Activated B cell treated with CpG ODN at 0.5 μM for 24 hours (primary cell): ENCODE data around the gene ITGB6. TPM values are rescaled to one million over a fixed set of nuclear protein-coding genes. Genes with fewer than 3 reads are reported as not detected.

Experiments
- ATAC-seq: fragments of 200-7000 bp; cut with Tn5 transposase; one replicate; pipeline ENCODE4 v1.10.0; 2021; ENCODE audit warnings: low read depth, mild to moderate bottlenecking, moderate library complexity
- CTCF ChIA-PET: fragments of 350-600 bp; sonication (Branson Sonifier 250); formaldehyde crosslinking; loops from one replicate; lab custom pipeline; 2021; ENCODE audit warnings: antibody characterized with exemption; lab: Charles Lee
- POLR2A ChIA-PET: fragments of 350-600 bp; sonication (Branson Sonifier 250); formaldehyde crosslinking; loops from one replicate; lab custom pipeline; 2021; ENCODE audit warnings: antibody characterized with exemption; lab: Charles Lee
- DNase-seq: peaks from one replicate; pipeline ENCODE4 v3.0.0; 2022
- H3K27ac Mint-ChIP-seq: one replicate; pipeline ENCODE4 v1.8.0; 2020; ENCODE audit warnings: mixed read lengths
- H3K27me3 Mint-ChIP-seq: one replicate; pipeline ENCODE4 v1.8.0; 2021; ENCODE audit warnings: mixed read lengths
- H3K36me3 Mint-ChIP-seq: one replicate; pipeline ENCODE4 v1.8.0; 2021; ENCODE audit warnings: low read depth, mixed read lengths
- H3K4me1 Mint-ChIP-seq: one replicate; pipeline ENCODE4 v1.8.0; 2021; ENCODE audit warnings: mixed read lengths
- H3K4me3 Mint-ChIP-seq: one replicate; pipeline ENCODE4 v1.8.0; 2020; ENCODE audit warnings: mild to moderate bottlenecking, mixed read lengths
- H3K9me3 Mint-ChIP-seq: one replicate; pipeline ENCODE4 v1.8.0; 2020; ENCODE audit warnings: mixed read lengths
- intact Hi-C: fragments of 100-400 bp; cut with micrococcal nuclease; formaldehyde crosslinking; loops from one replicate; pipeline ENCODE4 v1.15.1; 2024
- total RNA-seq: library from RNA; stranded (reverse); gene quantifications from 2 replicates; pipeline ENCODE4 v1.2.3, GENCODE V29; 2022
- TF ChIP-seq, protein P1 (sequence below): fragments of 200-600 bp; IDR thresholded peaks from one replicate; pipeline ENCODE4 v1.8.0; 2022; ENCODE audit warnings: antibody characterized with exemption, mild to moderate bottlenecking

ITGB6 gene
- total RNA-seq, 1 donor from 2014 or later, result not detected

DNA sequence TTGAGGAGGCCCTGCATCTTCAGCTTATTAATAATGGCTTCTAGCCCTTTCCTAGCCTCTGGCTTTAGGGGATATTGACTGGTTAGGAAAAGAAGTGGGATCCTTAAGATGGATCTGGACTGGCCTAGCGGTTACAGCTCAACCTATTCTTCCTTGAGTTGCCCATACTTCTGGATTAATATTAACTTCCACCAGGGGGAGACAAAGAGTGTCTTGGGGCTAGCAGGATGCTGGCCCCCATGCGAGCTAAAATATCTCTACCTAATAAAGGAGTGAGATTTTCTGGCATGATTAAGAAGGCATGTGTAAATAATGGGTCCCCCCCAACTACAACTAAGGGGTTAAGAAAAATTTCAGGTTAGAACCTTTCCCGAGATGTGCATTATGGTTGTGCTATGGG, 114.4 kb downstream of the ITGB6 start:
- H3K4me1 Mint-ChIP-seq, result no peaks in the 10 kb centered on the region
- H3K27me3 Mint-ChIP-seq, result peaks cover 2% of the 10 kb centered on the region
- H3K36me3 Mint-ChIP-seq, result peaks cover 6% of the 10 kb centered on the region
- CTCF ChIA-PET, result interaction anchor here (0.6 kb wide), 1 partner anchor 909 kb away, joined by 3 read pairs; no protein-coding TSS in a partner anchor
- POLR2A ChIA-PET, result no interaction called here
- H3K4me3 Mint-ChIP-seq, result no peak overlapping the region
- H3K9me3 Mint-ChIP-seq, result peaks cover 40% of the 10 kb centered on the region
- no peak overlapping the region for H3K27ac Mint-ChIP-seq
- intact Hi-C loops, result no loop called here
- DNase-seq, result no peak
- ATAC-seq, result no peak
- TF ChIP-seq, protein P1, sequence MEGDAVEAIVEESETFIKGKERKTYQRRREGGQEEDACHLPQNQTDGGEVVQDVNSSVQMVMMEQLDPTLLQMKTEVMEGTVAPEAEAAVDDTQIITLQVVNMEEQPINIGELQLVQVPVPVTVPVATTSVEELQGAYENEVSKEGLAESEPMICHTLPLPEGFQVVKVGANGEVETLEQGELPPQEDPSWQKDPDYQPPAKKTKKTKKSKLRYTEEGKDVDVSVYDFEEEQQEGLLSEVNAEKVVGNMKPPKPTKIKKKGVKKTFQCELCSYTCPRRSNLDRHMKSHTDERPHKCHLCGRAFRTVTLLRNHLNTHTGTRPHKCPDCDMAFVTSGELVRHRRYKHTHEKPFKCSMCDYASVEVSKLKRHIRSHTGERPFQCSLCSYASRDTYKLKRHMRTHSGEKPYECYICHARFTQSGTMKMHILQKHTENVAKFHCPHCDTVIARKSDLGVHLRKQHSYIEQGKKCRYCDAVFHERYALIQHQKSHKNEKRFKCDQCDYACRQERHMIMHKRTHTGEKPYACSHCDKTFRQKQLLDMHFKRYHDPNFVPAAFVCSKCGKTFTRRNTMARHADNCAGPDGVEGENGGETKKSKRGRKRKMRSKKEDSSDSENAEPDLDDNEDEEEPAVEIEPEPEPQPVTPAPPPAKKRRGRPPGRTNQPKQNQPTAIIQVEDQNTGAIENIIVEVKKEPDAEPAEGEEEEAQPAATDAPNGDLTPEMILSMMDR, result no peak

DNA sequence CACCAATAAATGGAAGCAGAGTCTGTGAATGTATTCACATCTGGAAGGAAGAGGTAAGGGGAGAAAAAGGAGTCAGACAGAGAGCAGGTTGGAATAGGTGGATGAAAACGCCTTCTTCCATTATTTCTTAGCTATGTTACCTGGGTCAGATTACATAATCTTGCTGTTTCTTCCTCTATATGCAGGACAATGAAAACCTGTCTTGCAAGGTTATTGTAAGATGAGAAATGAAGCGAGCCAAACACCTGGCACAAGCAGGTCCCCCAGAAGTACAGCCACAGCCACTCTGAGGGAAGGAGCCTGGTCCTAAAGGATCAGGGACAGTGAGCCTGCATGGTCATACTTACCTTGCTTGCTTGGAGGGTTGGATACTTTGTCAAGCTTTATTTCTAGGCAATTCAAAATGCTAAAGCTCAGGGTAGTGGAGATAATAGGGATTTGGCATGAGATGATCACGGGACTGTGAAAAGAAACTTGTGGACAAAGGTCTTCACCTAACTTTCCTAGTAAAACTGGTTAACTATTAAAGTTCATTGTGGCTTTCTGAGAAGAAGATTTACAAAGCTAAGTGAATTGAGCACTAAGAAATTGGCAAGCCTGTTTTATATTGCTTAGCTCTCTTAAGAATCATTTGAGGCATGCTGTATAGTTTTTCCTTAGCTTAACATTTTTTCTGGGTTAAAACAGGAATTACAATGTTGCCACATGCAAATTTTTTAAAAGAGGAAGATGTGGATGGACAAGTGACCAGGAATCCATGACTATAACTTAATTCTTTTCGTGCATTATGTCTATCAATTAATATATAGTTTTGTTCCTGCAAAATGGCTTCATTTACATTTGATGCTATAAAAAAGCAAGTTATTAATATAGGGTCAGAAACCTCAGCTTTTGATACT, 121.9 kb downstream of the ITGB6 start:
- POLR2A ChIA-PET, result no interaction called here
- no peak overlapping the region for H3K4me3 Mint-ChIP-seq
- H3K27me3 Mint-ChIP-seq, result peaks cover 2% of the 10 kb centered on the region
- H3K36me3 Mint-ChIP-seq, result no peaks in the 10 kb centered on the region
- no peak overlapping the region for H3K27ac Mint-ChIP-seq
- ATAC-seq, result no peak
- DNase-seq, result no peak
- TF ChIP-seq, protein P1, result no peak
- intact Hi-C loops, result no loop called here
- peaks cover 6% of the 10 kb centered on the region for H3K9me3 Mint-ChIP-seq
- CTCF ChIA-PET, result no interaction called here
- H3K4me1 Mint-ChIP-seq, result no peaks in the 10 kb centered on the region

DNA sequence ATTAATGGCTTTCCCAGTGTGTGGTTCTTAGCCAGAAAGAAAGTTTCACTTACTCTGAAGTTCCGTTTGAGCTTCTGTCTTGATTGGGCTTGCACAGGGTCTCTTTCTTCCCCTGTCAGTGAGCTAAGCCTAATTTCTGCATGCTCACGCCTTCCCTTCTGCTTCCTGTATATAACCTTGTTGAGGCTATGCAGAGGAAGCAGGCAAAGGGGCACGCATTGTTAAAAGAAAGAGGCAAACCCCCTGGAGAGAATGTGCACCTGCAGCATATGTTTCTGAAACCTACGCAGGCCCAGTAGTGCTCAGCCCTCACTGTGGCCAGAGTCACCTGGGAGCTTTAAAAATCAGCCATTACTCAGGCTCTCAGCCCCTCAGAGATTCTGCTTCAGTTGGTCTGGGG, 123.2 kb downstream of the ITGB6 start:
- H3K9me3 Mint-ChIP-seq, result peaks cover 2% of the 10 kb centered on the region
- peaks cover 2% of the 10 kb centered on the region for H3K27me3 Mint-ChIP-seq
- no peaks in the 10 kb centered on the region for H3K4me1 Mint-ChIP-seq
- ATAC-seq (no peak), DNase-seq (no peak)
- H3K4me3 Mint-ChIP-seq, result no peak overlapping the region
- no peak overlapping the region for H3K27ac Mint-ChIP-seq
- POLR2A ChIA-PET, result no interaction called here
- TF ChIP-seq, protein P1, result no peak
- H3K36me3 Mint-ChIP-seq, result no peaks in the 10 kb centered on the region
- intact Hi-C loops, result no loop called here
- CTCF ChIA-PET, result no interaction called here

DNA sequence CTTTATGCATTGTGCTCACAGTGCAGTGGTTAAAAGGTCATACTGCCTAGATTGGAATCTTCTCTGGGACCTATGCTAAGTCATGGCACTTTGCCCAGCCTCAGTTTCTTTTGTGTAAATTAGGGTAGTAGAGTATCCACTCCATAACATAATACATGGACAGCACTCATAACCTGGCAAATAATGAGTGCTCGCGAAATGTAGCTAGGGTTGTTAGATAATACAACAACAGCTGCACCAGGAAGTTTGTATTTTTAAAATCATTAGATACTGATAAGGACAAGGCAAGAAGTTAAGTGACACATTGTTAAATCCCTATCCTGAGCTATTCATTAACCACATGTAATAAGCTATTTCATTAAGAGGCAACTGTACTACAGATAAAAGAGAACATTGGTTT, 123.8 kb downstream of the ITGB6 start:
- H3K4me1 Mint-ChIP-seq, result no peaks in the 10 kb centered on the region
- H3K4me3 Mint-ChIP-seq, result no peak overlapping the region
- H3K9me3 Mint-ChIP-seq, result peaks cover 2% of the 10 kb centered on the region
- CTCF ChIA-PET, result no interaction called here
- DNase-seq, result no peak
- no peaks in the 10 kb centered on the region for H3K36me3 Mint-ChIP-seq
- no peak overlapping the region for H3K27ac Mint-ChIP-seq
- POLR2A ChIA-PET, result no interaction called here
- H3K27me3 Mint-ChIP-seq, result peaks cover 2% of the 10 kb centered on the region
- TF ChIP-seq, protein P1, result no peak
- intact Hi-C loops, result no loop called here
- ATAC-seq, result no peak

DNA sequence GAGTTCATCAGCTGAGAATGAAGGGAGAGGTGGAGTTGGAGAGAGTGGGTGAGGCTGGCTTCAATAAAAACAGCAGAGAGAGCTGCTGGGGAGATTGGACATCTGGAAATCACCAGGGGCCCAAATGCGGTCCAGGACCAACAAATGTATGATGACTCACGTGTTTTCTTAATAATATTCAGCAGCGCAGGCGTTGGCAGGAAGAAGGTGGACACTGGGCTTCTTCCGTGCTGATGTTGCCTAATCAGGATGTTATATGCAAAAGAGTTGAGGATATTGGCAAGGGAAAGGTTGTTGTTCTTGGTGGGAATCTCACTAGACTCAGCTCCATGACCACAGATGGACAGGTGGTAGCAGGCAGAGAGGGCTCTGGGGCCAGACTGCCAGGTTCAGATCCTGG, 124.9 kb downstream of the ITGB6 start:
- Mint-ChIP-seq H3K27ac (no peak overlapping the region), H3K4me1 (no peaks in the 10 kb centered on the region), H3K9me3 (no peaks in the 10 kb centered on the region), H3K4me3 (no peak overlapping the region), H3K27me3 (peaks cover 2% of the 10 kb centered on the region), H3K36me3 (no peaks in the 10 kb centered on the region)
- DNase-seq (no peak), ATAC-seq (no peak)
- CTCF ChIA-PET, result no interaction called here
- intact Hi-C loops, result no loop called here
- TF ChIP-seq, protein P1, result no peak
- POLR2A ChIA-PET, result no interaction called here
